ENCODE results near the gene NDUFS8.

The NDUFS8 gene

DNA sequence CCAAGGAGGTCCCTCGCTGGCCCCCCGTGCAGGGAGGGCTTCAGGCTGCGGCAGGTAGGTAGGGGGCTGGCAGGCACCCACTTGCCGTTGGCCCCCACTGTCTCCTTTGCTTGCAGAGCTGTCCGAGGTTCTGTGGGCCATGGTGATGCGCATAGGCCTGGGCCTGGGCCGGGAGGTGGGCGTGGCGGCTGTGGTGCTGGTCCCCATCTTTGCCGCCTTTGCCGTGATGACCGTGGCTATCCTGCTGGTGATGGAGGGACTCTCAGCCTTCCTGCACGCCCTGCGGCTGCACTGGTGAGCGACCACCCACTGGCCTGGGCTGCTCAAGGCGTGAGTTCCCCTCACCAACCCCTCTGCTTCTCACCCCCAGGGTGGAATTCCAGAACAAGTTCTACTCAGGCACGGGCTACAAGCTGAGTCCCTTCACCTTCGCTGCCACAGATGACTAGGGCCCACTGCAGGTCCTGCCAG is 19.9 kb downstream of the NDUFS8 start:
- TF ChIP-seq TAF1 (IDR thresholded peaks at IDR 0.05; ENCODE audit: borderline replicate concordance, low read depth, low read length), result no peak
- FAIRE-seq (no peak), DNase-seq (ENCODE audit: insufficient read length) (no peak)

DNA sequence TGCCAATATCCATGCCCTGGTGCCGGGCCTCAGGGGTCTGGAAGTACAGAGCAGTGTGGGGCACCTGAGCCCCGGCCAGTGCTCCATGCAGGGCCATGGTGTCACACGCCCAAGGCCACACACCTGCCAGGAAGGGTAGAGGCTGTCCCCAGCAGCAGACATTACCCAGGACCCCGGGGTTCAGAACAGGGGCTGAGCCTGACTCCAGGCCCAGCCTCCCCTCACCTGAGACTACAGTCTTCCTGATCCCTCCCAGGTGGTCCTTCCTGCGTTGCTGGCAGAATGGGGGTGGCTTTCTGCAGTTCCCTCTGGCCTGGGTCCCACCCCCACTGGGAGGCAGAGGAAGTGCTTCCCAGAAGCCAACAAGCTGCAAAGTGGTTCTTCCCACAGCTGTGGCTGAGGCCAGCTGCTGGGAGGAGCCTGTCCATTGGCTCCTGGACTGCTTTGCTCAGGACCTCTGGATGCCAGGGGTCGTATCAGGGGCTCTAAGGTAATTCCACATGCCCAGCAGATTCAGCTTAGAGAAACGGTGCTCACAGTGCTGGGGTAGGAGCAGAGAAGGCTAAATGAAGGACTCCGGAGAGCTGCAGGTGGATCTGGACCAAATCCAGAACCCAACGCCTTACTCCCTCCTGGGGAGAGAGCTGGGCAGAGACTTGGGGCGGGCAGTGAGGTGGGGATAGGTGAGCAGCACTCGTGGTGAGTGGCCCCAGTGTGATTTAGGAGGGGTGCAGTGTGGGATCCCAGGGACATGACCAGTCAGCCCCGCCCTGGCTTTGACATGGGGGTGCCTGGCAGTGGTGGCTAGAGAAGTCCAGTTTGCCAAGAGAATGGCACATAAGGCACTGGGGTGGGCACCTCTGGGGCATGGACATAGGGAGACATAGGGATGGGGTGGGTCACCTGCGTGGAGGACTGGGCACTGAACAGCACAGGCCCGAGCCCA is 21.0 kb downstream of the NDUFS8 start:
- DNase-seq (ENCODE audit: insufficient read length) (no peak), FAIRE-seq (no peak)
- TF ChIP-seq POLR2AphosphoS5 (IDR thresholded peaks at IDR 0.05; ENCODE audit: low read depth, low read length) (no peak), POLR2A (IDR thresholded peaks at IDR 0.05; ENCODE audit: low read depth, low read length) (no peak), TAF1 (IDR thresholded peaks at IDR 0.05; ENCODE audit: borderline replicate concordance, low read depth, low read length) (no peak)

DNA sequence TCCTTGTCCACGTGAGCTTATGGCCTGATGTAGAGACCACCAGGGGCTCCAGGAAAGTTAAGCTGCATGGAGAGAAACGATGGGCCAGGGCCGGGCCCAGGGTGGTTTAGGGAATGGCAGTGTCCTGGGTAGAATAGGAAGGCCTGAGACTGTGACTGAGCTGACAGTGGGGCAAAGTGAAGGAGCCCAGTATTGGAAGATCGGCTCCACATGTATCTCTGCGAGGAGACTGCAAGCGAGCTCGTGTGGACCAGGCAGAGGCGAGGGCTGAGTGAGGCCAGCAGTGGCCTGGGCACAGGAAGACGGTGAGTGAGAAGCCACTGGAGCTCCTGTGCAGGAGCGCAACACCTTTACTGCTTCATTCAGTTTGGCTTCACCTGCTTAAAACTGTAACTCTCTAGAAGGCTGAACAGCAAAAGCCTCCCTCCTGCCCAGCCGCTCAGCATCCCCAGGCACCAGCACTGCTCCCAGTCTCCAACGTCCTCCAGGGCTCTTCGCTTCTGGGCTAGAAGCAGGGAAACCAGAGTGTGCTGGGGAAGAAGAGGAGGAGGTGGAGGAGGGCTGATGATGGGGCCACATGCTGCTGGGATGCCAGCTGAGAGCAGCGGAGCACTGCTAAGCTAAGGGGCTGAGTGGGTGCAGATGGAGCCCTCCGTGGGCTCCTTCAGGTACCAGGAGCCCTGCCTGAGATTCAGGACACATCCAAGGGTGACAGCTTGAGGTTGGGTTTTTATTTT is 21.8 kb downstream of the NDUFS8 start:
- no peak for FAIRE-seq
- DNase-seq (ENCODE audit: insufficient read length), result no peak

GRCh38 chr11:68053117-68053516 is 22.6 kb downstream of the NDUFS8 start:
- FAIRE-seq, result no peak
- no peak for TF ChIP-seq TAF1 (IDR thresholded peaks at IDR 0.05; ENCODE audit: borderline replicate concordance, low read depth, low read length)
- peak; percentile 74; the same call in 1 of the 2 replicates for TF ChIP-seq POLR2AphosphoS5 (IDR thresholded peaks at IDR 0.05; ENCODE audit: low read depth, low read length)
- TF ChIP-seq POLR2A (IDR thresholded peaks at IDR 0.05; ENCODE audit: low read depth, low read length), result no peak; the same call in 1 of the 2 replicates
- DNase-seq (ENCODE audit: insufficient read length), result no peak

More for the DNA sequence above, 21.8 kb downstream of the NDUFS8 start:
- no peak; the same call in 1 of the 2 replicates for TF ChIP-seq POLR2AphosphoS5 (IDR thresholded peaks at IDR 0.05; ENCODE audit: low read depth, low read length)
- TF ChIP-seq POLR2A (IDR thresholded peaks at IDR 0.05; ENCODE audit: low read depth, low read length), result no peak
- TF ChIP-seq TAF1 (IDR thresholded peaks at IDR 0.05; ENCODE audit: borderline replicate concordance, low read depth, low read length), result no peak

DNA sequence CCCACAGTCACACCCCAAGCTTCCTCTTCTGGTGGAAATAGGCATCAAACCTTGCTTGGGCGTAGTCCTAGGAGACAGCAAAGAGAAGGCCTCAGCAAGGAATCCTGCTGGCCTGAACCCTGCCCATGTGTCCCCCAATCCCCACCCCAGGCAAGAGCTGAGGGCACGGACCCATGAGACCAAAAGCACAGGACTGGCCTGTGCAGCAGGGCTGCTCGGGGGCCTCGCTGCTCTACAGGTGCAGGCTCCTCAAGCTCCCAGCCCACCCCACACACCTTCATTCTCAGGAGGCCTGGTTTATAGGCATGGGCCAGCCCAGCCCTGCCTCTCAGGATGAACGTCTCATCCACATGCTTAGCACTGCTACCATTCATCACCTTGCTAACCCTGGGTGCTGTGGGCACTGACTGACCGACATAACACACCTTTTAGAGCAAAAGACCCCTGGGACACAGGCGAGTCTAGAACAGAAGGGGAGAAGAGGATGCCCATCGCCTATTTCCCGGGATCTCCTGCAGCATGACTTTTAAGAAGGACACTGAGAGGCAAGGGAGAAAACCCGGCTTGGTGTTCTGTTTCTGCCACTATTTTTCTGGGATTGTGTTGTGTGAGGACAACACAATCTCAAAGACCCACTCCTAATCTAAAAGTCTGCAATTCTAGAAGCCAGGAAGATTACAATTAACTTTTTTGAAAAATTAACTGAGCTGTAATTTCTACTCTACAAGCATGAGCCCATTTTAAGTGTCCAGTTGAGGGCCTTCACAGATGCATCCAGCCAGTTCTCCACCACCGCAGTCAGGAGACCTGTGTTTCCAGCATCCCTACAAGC is 23.7 kb downstream of the NDUFS8 start:
- FAIRE-seq (no peak), DNase-seq (ENCODE audit: insufficient read length) (no peak)
- TF ChIP-seq POLR2AphosphoS5 (IDR thresholded peaks at IDR 0.05; ENCODE audit: low read depth, low read length) (peak; percentile 43; the same call in 1 of the 2 replicates), POLR2A (IDR thresholded peaks at IDR 0.05; ENCODE audit: low read depth, low read length) (peak; percentile 48; the same call in 1 of the 2 replicates), TAF1 (IDR thresholded peaks at IDR 0.05; ENCODE audit: borderline replicate concordance, low read depth, low read length) (no peak)

- no peak for FAIRE-seq
- no peak for DNase-seq (ENCODE audit: insufficient read length)
- TF ChIP-seq POLR2A (IDR thresholded peaks at IDR 0.05; ENCODE audit: low read depth, low read length) (no peak), POLR2AphosphoS5 (IDR thresholded peaks at IDR 0.05; ENCODE audit: low read depth, low read length) (no peak), TAF1 (IDR thresholded peaks at IDR 0.05; ENCODE audit: borderline replicate concordance, low read depth, low read length) (no peak)
Observed at GRCh38 chr11:68056317-68057285, 26.1 kb downstream of the NDUFS8 start.

- no peak for TF ChIP-seq POLR2A (IDR thresholded peaks at IDR 0.05; ENCODE audit: low read depth, low read length)
- no peak for TF ChIP-seq POLR2AphosphoS5 (IDR thresholded peaks at IDR 0.05; ENCODE audit: low read depth, low read length)
- TF ChIP-seq TAF1 (IDR thresholded peaks at IDR 0.05; ENCODE audit: borderline replicate concordance, low read depth, low read length), result no peak
- DNase-seq (ENCODE audit: insufficient read length), result no peak
- no peak for FAIRE-seq
Observed at GRCh38 chr11:68057807-68058206, 27.3 kb downstream of the NDUFS8 start.

DNA sequence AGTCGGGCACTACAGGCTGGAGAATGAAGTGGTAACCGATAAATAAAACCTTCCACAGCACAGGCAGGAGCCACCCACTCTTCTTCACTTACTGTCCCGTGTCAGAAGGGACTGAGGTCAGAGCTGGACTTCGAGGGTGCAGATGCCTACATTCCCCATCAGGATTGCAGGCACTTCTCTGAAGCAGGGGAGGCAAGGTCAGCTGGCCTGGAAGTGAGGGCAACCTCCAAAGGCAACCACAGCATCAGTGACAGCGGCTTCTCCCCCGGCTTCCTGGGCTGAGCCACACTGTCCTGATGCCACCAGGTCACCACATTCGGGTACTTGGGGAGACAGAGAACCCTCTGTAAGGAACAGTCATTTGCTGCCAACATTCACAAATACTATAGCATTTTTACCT is 31.0 kb downstream of the NDUFS8 start:
- FAIRE-seq, result no peak

GRCh38 chr11:68064926-68065325 is 34.4 kb downstream of the NDUFS8 start:
- no peak for DNase-seq (ENCODE audit: insufficient read length)
- no peak for TF ChIP-seq POLR2A (IDR thresholded peaks at IDR 0.05; ENCODE audit: low read depth, low read length)
- no peak for TF ChIP-seq TAF1 (IDR thresholded peaks at IDR 0.05; ENCODE audit: borderline replicate concordance, low read depth, low read length)
- no peak for TF ChIP-seq POLR2AphosphoS5 (IDR thresholded peaks at IDR 0.05; ENCODE audit: low read depth, low read length)
- FAIRE-seq, result no peak

More for the DNA sequence above, 31.0 kb downstream of the NDUFS8 start:
- DNase-seq (ENCODE audit: insufficient read length), result no peak
- no peak for TF ChIP-seq POLR2AphosphoS5 (IDR thresholded peaks at IDR 0.05; ENCODE audit: low read depth, low read length)
- TF ChIP-seq POLR2A (IDR thresholded peaks at IDR 0.05; ENCODE audit: low read depth, low read length), result no peak
- TF ChIP-seq TAF1 (IDR thresholded peaks at IDR 0.05; ENCODE audit: borderline replicate concordance, low read depth, low read length), result no peak

DNA sequence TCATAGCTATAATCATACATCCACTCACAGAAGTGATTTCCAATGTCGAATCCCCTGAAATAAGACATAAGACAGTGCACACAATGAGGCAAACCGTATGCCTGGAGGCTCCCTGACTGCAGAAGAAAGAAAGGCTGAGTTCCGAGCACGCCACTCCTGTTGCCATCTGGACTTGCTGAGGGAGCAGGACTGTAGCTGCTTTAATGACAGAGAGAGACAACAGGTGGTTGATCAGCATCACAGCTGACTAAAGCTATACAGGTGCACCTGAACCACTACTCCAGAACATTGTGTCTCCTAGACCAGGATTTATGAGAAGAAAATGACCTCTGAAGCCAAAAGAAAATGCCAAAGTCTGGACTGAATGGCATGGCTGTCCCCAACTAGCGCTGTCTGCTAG is 35.4 kb downstream of the NDUFS8 start:
- FAIRE-seq (no peak), DNase-seq (ENCODE audit: insufficient read length) (no peak)
- TF ChIP-seq POLR2A (IDR thresholded peaks at IDR 0.05; ENCODE audit: low read depth, low read length) (no peak), TAF1 (IDR thresholded peaks at IDR 0.05; ENCODE audit: borderline replicate concordance, low read depth, low read length) (no peak), POLR2AphosphoS5 (IDR thresholded peaks at IDR 0.05; ENCODE audit: low read depth, low read length) (no peak)
